Thyroid gland (tissue), 4 donors: ENCODE results near the gene TH. TPM values are rescaled to one million over a fixed set of nuclear protein-coding genes. Genes with fewer than 3 reads are reported as not detected.

Experiments
- DNase-seq, 2 donors: peaks; one replicate each; pipeline ENCODE4 v3.0.0-alpha.2; 2019
- H3K27ac ChIP-seq, 3 donors: fragments of 200-600 bp; sonication (generic); 1 replicate in 2 of 3; 2 replicates in 1 of 3; pipeline ENCODE4 v1.5.1; 2016 to 2019; ENCODE audit warnings: mild to moderate bottlenecking in 1 of 3, moderate library complexity in 1 of 3
- H3K27me3 ChIP-seq: fragments of 200-600 bp; sonication (generic); one replicate; pipeline ENCODE4 v1.5.1; 2019
- H3K36me3 ChIP-seq, 2 donors: fragments of 200-600 bp; sonication (generic); one replicate each; pipeline ENCODE4 v1.5.1; 2016 to 2019
- H3K4me1 ChIP-seq, 2 donors: fragments of 200-600 bp; sonication (generic); one replicate each; pipeline ENCODE4 v1.5.1; 2017 to 2019
- H3K4me3 ChIP-seq, 3 donors: fragments of 200-600 bp; sonication (generic); replicated peaks in 1 of 3; 1 replicate in 2 of 3; 2 replicates in 1 of 3; pipeline ENCODE4 v1.5.1; 2016; ENCODE audit warnings: mild to moderate bottlenecking in 1 of 3
- H3K9me3 ChIP-seq: fragments of 200-600 bp; sonication (generic); one replicate; pipeline ENCODE4 v1.5.1; 2017
- POLR2A ChIP-seq, 2 donors: fragments of 450-650 bp; IDR thresholded peaks; one replicate each; pipeline ENCODE4 v1.6.1; 2017; ENCODE audit warnings: antibody characterized with exemption in 2 of 2, mild to moderate bottlenecking in 2 of 2, moderate library complexity in 1 of 2
- WGBS, 2 donors: methylation state at CpG; one replicate each; pipeline ENCODE4 v1.1.5; 2017; 5-methylcytosine and 5-hydroxymethylcytosine counted together
- intact Hi-C: fragments of 100-400 bp; cut with DNase I; formaldehyde crosslinking; loops from one replicate; pipeline ENCODE4 v1.15.1; 2023
- total RNA-seq, 4 donors: library from RNA; depleted of rRNA; stranded (reverse); fragments of >200 nt; gene quantifications; one replicate each; pipeline ENCODE4 v1.2.3, GENCODE V29; 2016
- TF ChIP-seq, protein P1 (sequence below), 6 experiments: fragments of 200-600 bp in 3 of 6; fragments of 450-650 bp in 3 of 6; sonication (generic) in 3 of 6; IDR thresholded peaks; one replicate each; pipeline ENCODE4 v1.5.1; 2016 to 2019; ENCODE audit warnings: antibody characterized with exemption in 6 of 6, mild to moderate bottlenecking in 2 of 6, inconsistent platforms in 1 of 6, moderate library complexity in 1 of 6

Gene TH
- total RNA-seq, 4 donors from 2014 or later: not detected

DNA sequence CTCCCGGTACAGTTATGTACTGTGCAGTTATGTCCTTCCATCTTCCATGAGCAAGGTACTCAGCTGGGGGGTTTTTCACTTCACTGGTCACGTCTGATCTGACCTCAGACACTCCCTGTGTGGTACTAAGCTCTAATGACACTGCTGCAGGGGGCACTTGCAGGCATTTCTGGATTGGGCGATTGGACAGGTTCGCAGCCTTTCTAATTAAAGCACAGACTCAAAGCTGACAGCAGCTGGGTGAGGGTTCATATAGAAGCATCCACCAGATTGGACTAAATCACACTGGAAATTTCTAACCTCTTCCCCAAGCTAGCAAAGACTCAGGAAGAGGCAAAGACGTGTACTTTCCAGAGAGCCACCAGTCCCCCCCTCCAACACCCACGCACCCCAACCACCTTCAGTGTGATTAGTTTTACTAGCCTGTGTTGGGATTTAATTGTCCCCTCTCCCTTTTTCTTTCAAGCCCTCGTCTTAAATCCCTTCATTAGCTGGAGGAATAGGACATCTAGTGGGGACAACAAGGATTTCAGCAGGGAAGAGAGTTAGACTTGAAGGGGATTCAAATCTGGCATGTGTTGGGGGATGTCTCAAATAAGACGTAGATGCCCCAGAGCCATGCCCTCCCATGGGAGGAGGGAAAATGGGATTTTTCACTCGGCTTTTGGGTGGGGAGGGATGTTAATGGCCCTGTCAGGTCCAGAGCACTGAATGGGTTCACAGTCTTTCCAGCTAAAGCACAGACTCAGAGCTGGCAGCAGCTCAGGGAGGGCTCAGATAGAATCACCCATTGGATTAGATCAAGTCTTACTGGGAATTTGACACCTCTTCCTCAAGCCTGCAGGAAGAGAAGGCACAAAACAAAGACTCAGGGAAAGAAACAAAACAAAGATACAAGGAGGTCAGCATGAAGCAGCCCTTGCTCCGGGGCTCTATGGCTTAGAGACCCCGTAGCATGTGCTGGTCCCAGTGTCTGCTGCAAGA is 21.5 kb downstream of the TH start:
- H3K36me3 ChIP-seq: no peaks in the 10 kb centered on the region
- H3K27me3 ChIP-seq: peaks cover 13% of the 10 kb centered on the region
- no peak overlapping the region for H3K27ac ChIP-seq
- H3K4me3 ChIP-seq: no peak overlapping the region
- intact Hi-C loops: loop anchor here (5.0 to 10.0 kb wide), 3 partner anchors 268 to 458 kb away; partner anchors contain the start of genes SYT8 and TNNI2
- DNase-seq: no peak
- H3K9me3 ChIP-seq: no peaks in the 10 kb centered on the region
- no peak for TF ChIP-seq POLR2A (IDR thresholded peaks at IDR 0.05)
- TF ChIP-seq, protein P1, sequence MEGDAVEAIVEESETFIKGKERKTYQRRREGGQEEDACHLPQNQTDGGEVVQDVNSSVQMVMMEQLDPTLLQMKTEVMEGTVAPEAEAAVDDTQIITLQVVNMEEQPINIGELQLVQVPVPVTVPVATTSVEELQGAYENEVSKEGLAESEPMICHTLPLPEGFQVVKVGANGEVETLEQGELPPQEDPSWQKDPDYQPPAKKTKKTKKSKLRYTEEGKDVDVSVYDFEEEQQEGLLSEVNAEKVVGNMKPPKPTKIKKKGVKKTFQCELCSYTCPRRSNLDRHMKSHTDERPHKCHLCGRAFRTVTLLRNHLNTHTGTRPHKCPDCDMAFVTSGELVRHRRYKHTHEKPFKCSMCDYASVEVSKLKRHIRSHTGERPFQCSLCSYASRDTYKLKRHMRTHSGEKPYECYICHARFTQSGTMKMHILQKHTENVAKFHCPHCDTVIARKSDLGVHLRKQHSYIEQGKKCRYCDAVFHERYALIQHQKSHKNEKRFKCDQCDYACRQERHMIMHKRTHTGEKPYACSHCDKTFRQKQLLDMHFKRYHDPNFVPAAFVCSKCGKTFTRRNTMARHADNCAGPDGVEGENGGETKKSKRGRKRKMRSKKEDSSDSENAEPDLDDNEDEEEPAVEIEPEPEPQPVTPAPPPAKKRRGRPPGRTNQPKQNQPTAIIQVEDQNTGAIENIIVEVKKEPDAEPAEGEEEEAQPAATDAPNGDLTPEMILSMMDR (IDR thresholded peaks at IDR 0.05): peak in 2 of 6 experiments; percentile 8 to 21
- peaks cover 0 to 5% of the 10 kb centered on the region in 2 donors for H3K4me1 ChIP-seq
- 20 to 22% methylated on average over 10 to 11 of the region's 11 CpGs for WGBS, 2 donors

DNA sequence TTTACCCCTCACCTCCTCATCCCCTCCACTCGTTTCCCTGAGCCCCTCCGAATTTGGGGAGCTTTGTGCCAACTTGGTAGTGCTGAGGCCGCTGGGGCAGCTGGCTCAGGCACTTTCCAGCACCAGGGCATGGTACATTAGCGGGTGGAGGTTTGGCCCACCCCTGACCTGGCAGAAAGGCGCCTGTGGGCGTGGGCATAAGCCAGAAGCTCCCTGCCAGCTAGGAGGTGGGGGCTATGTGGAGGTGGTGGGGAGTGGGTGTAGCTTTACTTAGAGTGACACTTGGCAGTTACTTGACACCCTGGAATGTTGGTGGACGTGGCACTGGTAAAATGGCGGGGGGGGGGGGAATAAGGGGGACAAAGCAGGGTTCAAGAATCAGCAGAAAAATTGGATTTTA is 22.2 kb downstream of the TH start:
- peaks cover 0 to 5% of the 10 kb centered on the region in 2 donors for H3K4me1 ChIP-seq
- intact Hi-C loops: no loop called here

DNA sequence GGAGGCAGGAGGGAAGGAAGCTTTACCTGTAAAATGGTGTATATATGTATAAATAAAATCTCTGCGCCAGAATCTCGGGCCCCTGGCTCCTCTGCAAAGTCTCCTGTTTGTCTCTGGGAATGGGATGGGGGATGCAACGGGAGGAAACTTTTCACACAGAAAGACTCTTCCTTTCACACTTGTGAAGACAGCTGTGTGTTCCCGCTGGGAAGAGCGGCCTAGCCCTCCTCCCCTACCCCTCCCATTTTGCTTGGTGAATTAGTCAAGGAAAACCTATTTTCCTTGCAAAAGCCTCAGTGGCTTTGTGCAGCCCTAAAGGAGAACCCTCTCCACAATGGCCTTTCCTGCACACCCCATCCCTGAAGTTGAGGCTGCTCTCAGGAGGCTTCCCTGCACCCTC is 23.0 kb downstream of the TH start:
- intact Hi-C loops: no loop called here
- no peaks in the 10 kb centered on the region for H3K9me3 ChIP-seq
- H3K4me3 ChIP-seq: no peak overlapping the region
- H3K4me1 ChIP-seq: peaks cover 0 to 13% of the 10 kb centered on the region in 2 donors
- TF ChIP-seq POLR2A (IDR thresholded peaks at IDR 0.05): no peak
- TF ChIP-seq, protein P1 (IDR thresholded peaks at IDR 0.05): no peak
- WGBS, 2 donors: 38 to 46% methylated on average over 5 of the region's 5 CpGs
- DNase-seq: no peak
- H3K36me3 ChIP-seq: no peaks in the 10 kb centered on the region
- no peak overlapping the region for H3K27ac ChIP-seq
- H3K27me3 ChIP-seq: peaks cover 13% of the 10 kb centered on the region

More for the DNA sequence above, 22.2 kb downstream of the TH start:
- no peak overlapping the region for H3K4me3 ChIP-seq
- H3K36me3 ChIP-seq: no peaks in the 10 kb centered on the region
- H3K27me3 ChIP-seq: peaks cover 13% of the 10 kb centered on the region
- TF ChIP-seq, protein P1 (IDR thresholded peaks at IDR 0.05): no peak
- no peak for TF ChIP-seq POLR2A (IDR thresholded peaks at IDR 0.05)
- H3K9me3 ChIP-seq: no peaks in the 10 kb centered on the region
- no peak overlapping the region for H3K27ac ChIP-seq
- no peak for DNase-seq
- 54 to 57% methylated on average over 8 of the region's 8 CpGs for WGBS, 2 donors

- H3K4me3 ChIP-seq: no peak overlapping the region
- H3K27me3 ChIP-seq: peaks cover 17% of the 10 kb centered on the region
- H3K36me3 ChIP-seq: no peaks in the 10 kb centered on the region
- TF ChIP-seq POLR2A (IDR thresholded peaks at IDR 0.05): no peak
- TF ChIP-seq, protein P1 (IDR thresholded peaks at IDR 0.05): no peak
- peaks cover 0 to 13% of the 10 kb centered on the region in 2 donors for H3K4me1 ChIP-seq
- H3K9me3 ChIP-seq: no peaks in the 10 kb centered on the region
- no peak for DNase-seq
- WGBS, 2 donors: 39 to 43% methylated on average over 4 to 10 of the region's 11 CpGs
- intact Hi-C loops: no loop called here
- H3K27ac ChIP-seq: no peak overlapping the region
Measured at GRCh38 chr11:2147391-2147790, 24.2 kb downstream of the TH start.

GRCh38 chr11:2146051-2146450 is 25.6 kb downstream of the TH start:
- intact Hi-C loops: no loop called here
- 35 to 41% methylated on average over 16 to 18 of the region's 19 CpGs for WGBS, 2 donors
- no peak overlapping the region for H3K4me3 ChIP-seq
- H3K27ac ChIP-seq: no peak overlapping the region
- no peaks in the 10 kb centered on the region for H3K9me3 ChIP-seq
- H3K36me3 ChIP-seq: no peaks in the 10 kb centered on the region
- TF ChIP-seq POLR2A (IDR thresholded peaks at IDR 0.05): no peak
- TF ChIP-seq, protein P1 (IDR thresholded peaks at IDR 0.05): no peak
- DNase-seq: no peak
- H3K27me3 ChIP-seq: peaks cover 18% of the 10 kb centered on the region
- H3K4me1 ChIP-seq: peaks cover 0 to 8% of the 10 kb centered on the region in 2 donors
